Heart left ventricle (tissue), 16 donors: ENCODE results near the gene LUC7L3. TPM values are rescaled to one million over a fixed set of nuclear protein-coding genes. Genes with fewer than 3 reads are reported as not detected.
A peak's percentile ranks its signal among the peaks of the same experiment; 100 is the strongest.

Experiments
- ATAC-seq, 4 donors: fragments of 200-7000 bp; cut with Tn5 transposase; one replicate each; pipeline ENCODE4 v1.9.1; 2020 to 2022; ENCODE audit warnings: moderate library complexity in 4 of 4, mild to moderate bottlenecking in 3 of 4, moderate number of reproducible peaks in 1 of 4
- DNase-seq, 5 donors: peaks; one replicate each; pipeline ENCODE4 v3.0.0-alpha.2; 2020
- H3K27ac ChIP-seq, 12 donors: fragments of 200-600 bp; sonication (generic) in 4 of 12; one replicate each; pipeline versions ENCODE4 v1.5.0 to v1.8.0; 2016 to 2022; ENCODE audit warnings: mild to moderate bottlenecking in 2 of 12
- H3K27me3 ChIP-seq, 9 donors: fragments of 200-600 bp; sonication (generic) in 2 of 9; one replicate each; pipeline versions ENCODE4 v1.5.1 to v1.8.0; 2016 to 2022; ENCODE audit warnings: mild to moderate bottlenecking in 3 of 9
- H3K36me3 ChIP-seq, 9 donors: fragments of 200-600 bp; sonication (generic) in 2 of 9; one replicate each; pipeline versions ENCODE4 v1.5.0 to v1.8.0; 2018 to 2022; ENCODE audit warnings: mild to moderate bottlenecking in 2 of 9
- H3K4me1 ChIP-seq, 12 donors: fragments of 200-600 bp; sonication (generic) in 4 of 12; one replicate each; pipeline versions ENCODE4 v1.5.0 to v1.8.0; 2016 to 2022; ENCODE audit warnings: mild to moderate bottlenecking in 3 of 12
- H3K4me3 ChIP-seq, 12 donors: fragments of 200-600 bp; sonication (generic) in 4 of 12; one replicate each; pipeline versions ENCODE4 v1.5.0 to v1.8.0; 2017 to 2022; ENCODE audit warnings: mild to moderate bottlenecking in 9 of 12, moderate library complexity in 4 of 12
- H3K9me3 ChIP-seq, 12 donors: fragments of 200-600 bp; sonication (generic) in 4 of 12; one replicate each; pipeline versions ENCODE4 v1.5.0 to v1.8.0; 2016 to 2022; ENCODE audit warnings: mild to moderate bottlenecking in 1 of 12
- CTCF ChIP-seq, 12 donors: fragments of 200-600 bp; sonication (generic) in 4 of 12; IDR thresholded peaks; one replicate each; pipeline versions ENCODE4 v1.5.0 to v1.8.0; 2018 to 2022; ENCODE audit warnings: antibody characterized with exemption in 12 of 12, mild to moderate bottlenecking in 5 of 12
- POLR2A ChIP-seq, 2 donors: fragments of 450-650 bp; IDR thresholded peaks; one replicate each; pipeline ENCODE4 v1.6.1; 2017; ENCODE audit warnings: antibody characterized with exemption in 2 of 2, mild to moderate bottlenecking in 2 of 2, moderate library complexity in 2 of 2
- WGBS, 4 donors: extraction: QIAGEN DNeasy Blood & Tissue Kit in 2 of 4; methylation state at CpG; one replicate each; pipeline versions ENCODE4 v1.1.5 to v1.1.7; 2013 to 2018; 5-methylcytosine and 5-hydroxymethylcytosine counted together
- intact Hi-C, 10 donors: fragments of 100-400 bp; cut with DNase I; formaldehyde crosslinking; loops; one replicate each; pipeline versions ENCODE4 v1.11.1 to v1.14.2; 2022
- polyA plus RNA-seq, 2 donors: library from polyadenylated mRNA; stranded (reverse); fragments of 200-250 nt; gene quantifications; one replicate each; pipeline ENCODE4 v1.2.3, GENCODE V29; 2013
- total RNA-seq, 9 donors: library from RNA; depleted of rRNA in 2 of 9; stranded (reverse); fragments of >200 nt in 2 of 9; fragmentation: NEBNext Ultra II Directional in 3 of 9; extraction: Animal tissue kit (Norgen Biotek cat#: 25700) in 3 of 9; gene quantifications; one replicate each; pipeline versions ENCODE4 v1.1.0 to v1.2.4, GENCODE V29; 2016 to 2023
- donor health status: ischemic (EF 13 %, LVEDD 7.1; RV severe dilation, severe dysfunction).
- donor health status: healthy with polysubstance abuse.
- donor health status: DM: no; HTN: yes; CAD: no.
- donor health status: DM: no; HTN: no; CAD: no.
- donor health status: ischemic (EF 25% LVEDD 6.9; RV normal size, moderate dysfunction).
- donor health status: ischemic (EF 25% LVEDD 5.7; RV mildly dilated, moderate dysfunction).
- donor health status: healthy.
- donor health status: DM: yes; HTN: yes; CAD: no.
- donor health status: ischemic (EF 35%, LVEDD 5.7; RV mildly dilated, moderate dysfunction).
- donor health status: nonischemic (EF 11% LVEDD 7.7; RV severe dilation, severe dysfunction).
- donor health status: DM: yes; HTN: yes; CAD: no.
- donor health status: PGD.
- donor health status: ischemic (EF 29% LVEDD 5.4; RV normal size, mild dysfunction).
- donor health status: nonischemic (EF 23%, LVEDD 6.1; RV moderate dilation, normal function).

LUC7L3 gene
- total and polyA plus RNA-seq, 11 donors = 16.5 to 89.0 (median 52.1) TPM

DNA sequence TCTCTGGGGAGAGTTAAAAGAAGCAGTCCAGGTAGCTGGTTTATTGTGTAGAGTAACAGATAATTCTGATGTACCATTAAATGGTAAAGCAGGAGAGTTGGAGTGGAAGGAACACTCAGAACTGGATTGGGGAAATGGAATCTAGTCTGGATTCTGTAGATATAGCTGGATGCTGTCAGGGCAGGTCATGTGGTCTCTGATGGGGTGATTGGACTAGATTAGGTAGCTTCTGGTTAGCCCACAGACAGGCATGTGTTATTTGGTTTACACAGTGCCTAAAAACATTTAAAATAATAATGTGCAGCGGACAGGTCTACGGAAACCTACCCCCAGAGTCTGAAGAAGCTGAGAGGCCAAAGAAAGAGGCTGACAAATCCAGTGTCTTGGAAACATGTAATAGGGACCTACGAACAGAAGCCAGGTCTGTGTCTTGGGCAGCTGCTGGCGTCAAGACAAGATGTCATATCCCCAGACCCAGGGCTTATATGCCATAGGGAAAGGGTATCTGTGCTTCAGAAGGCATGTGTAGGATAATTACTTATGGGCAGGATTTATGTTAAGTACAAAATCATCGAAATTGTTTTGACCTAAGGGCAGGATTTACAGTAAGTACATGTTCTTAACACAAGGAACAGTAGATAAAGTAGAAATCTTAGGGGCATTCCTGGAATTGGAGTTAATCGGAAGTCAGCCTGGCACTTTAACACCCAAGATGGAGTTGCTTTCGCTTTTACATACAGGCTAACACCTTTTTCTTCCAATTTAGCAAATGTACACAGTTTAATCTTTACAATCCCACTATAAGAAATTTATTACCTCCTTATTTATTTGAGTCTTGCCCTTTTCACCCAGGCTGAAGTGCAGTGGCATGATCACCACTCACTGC, 12.4 kb downstream of the LUC7L3 start:
- TF ChIP-seq POLR2A (IDR thresholded peaks at IDR 0.05) (no peak), CTCF (IDR thresholded peaks at IDR 0.05) (no peak)
- no peaks in the 10 kb centered on the region for H3K27me3 ChIP-seq
- H3K4me3 ChIP-seq = no peak overlapping the region
- peak in 2 of 4 donors; percentile 17 to 37 for ATAC-seq
- peaks cover 0 to 72% (median 53%) of the 10 kb centered on the region in 12 donors for H3K4me1 ChIP-seq
- H3K27ac ChIP-seq = peak overlapping the region in 1 of 12 donors; percentile 39
- peaks cover 0 to 2% (median 0%) of the 10 kb centered on the region in 9 donors for H3K36me3 ChIP-seq
- DNase-seq = no peak
- H3K9me3 ChIP-seq = no peaks in the 10 kb centered on the region
- 69 to 74% (median 69%) methylated on average over 7 of the region's 7 CpGs for WGBS, 4 donors
- intact Hi-C loops = no loop called here

GRCh38 chr17:50735287-50735686, 15.9 kb downstream of the LUC7L3 start:
- no peaks in the 10 kb centered on the region for H3K9me3 ChIP-seq
- no peak overlapping the region for H3K4me3 ChIP-seq
- intact Hi-C loops = no loop called here
- TF ChIP-seq CTCF (IDR thresholded peaks at IDR 0.05) (no peak), POLR2A (IDR thresholded peaks at IDR 0.05) (no peak)
- 76 to 81% (median 78%) methylated on average over 3 of the region's 3 CpGs for WGBS, 4 donors
- DNase-seq (no peak), ATAC-seq (no peak)
- no peak overlapping the region for H3K27ac ChIP-seq
- H3K4me1 ChIP-seq = peaks cover 0 to 45% (median 31%) of the 10 kb centered on the region in 12 donors
- H3K27me3 ChIP-seq = no peaks in the 10 kb centered on the region
- peaks cover 0 to 35% (median 29%) of the 10 kb centered on the region in 9 donors for H3K36me3 ChIP-seq

DNA sequence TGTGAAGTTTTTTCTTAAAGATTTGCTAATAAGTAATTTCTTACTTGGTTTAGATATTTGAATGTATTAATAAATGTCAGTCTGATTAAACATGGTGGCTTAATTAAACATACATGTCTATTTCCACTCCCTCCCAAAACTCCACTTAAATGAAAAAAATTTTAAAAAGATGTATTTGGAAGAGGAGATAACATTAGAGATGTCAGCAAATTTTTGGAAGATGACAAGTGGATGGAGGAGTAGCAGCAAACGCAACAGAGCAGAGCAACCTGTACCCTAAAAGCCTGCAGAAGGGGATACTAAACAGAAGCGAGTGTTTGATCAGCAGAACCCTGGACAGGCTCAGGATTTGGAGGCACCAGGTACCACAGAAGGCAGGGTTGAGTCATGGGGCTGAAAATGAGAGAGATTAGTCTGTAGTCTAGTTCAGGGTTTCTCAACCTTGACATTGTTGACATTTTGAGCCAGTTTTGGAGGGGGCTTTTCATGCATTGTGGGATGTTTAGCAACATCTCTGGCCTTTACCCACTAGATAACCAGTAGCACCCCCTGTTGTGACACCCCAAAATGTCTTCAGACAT, 17.8 kb downstream of the LUC7L3 start:
- Histone ChIP-seq H3K4me1 (peaks cover 0 to 26% (median 14%) of the 10 kb centered on the region in 12 donors), H3K27me3 (no peaks in the 10 kb centered on the region), H3K4me3 (no peak overlapping the region), H3K9me3 (no peaks in the 10 kb centered on the region), H3K27ac (no peak overlapping the region), H3K36me3 (peaks cover 0 to 54% (median 48%) of the 10 kb centered on the region in 9 donors)
- intact Hi-C loops = no loop called here
- TF ChIP-seq POLR2A (IDR thresholded peaks at IDR 0.05) = no peak
- TF ChIP-seq CTCF (IDR thresholded peaks at IDR 0.05) = no peak
- DNase-seq (no peak), ATAC-seq (no peak)
- 85 to 93% (median 87%) methylated on average over 2 of the region's 2 CpGs for WGBS, 4 donors

DNA sequence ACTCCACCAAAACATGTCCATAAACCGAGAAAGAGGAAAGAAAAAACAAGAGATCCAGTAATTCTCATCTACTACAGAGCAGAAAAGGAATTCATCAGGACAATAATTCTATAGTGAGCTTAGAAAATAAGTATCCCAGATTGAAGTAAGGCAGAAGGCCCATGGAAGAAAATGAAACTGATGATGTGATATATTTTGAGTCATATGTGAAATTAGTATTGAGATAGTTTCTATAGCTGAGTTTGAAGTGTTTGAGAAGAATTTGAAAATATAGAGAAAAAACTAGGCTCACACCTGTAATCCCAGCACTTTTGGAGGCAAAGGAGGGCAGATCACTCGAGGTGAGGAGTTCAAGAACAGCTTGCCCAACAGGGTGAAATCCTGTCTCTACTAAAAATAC, 19.7 kb downstream of the LUC7L3 start:
- WGBS, 4 donors = 0 to 72% (median 52%) methylated on average over 2 of the region's 2 CpGs
- intact Hi-C loops = no loop called here
- no peak overlapping the region for H3K27ac ChIP-seq
- DNase-seq (no peak), ATAC-seq (no peak)
- peaks cover 0 to 20% (median 11%) of the 10 kb centered on the region in 12 donors for H3K4me1 ChIP-seq
- no peaks in the 10 kb centered on the region for H3K27me3 ChIP-seq
- no peak for TF ChIP-seq CTCF (IDR thresholded peaks at IDR 0.05)
- no peak for TF ChIP-seq POLR2A (IDR thresholded peaks at IDR 0.05)
- no peak overlapping the region for H3K4me3 ChIP-seq
- H3K36me3 ChIP-seq = peaks cover 0 to 73% (median 67%) of the 10 kb centered on the region in 9 donors
- no peaks in the 10 kb centered on the region for H3K9me3 ChIP-seq
